Dermis lymphatic vessel endothelial cell (primary cell): Measurements from ENCODE around the gene TMEM86A. TPM values are rescaled to one million over a fixed set of nuclear protein-coding genes. Genes with fewer than 3 reads are reported as not detected.

Source experiments
- total RNA-seq: library from RNA; depleted of rRNA; stranded (reverse); fragments of >200 nt; gene quantifications from 2 replicates; pipeline ENCODE4 v1.2.1, GENCODE V29; 2014

TMEM86A gene, protein sequence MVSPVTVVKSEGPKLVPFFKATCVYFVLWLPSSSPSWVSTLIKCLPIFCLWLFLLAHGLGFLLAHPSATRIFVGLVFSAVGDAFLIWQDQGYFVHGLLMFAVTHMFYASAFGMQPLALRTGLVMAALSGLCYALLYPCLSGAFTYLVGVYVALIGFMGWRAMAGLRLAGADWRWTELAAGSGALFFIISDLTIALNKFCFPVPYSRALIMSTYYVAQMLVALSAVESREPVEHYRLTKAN
- 4.8 and 5.3 TPM in 2 replicates for total RNA-seq

DNA sequence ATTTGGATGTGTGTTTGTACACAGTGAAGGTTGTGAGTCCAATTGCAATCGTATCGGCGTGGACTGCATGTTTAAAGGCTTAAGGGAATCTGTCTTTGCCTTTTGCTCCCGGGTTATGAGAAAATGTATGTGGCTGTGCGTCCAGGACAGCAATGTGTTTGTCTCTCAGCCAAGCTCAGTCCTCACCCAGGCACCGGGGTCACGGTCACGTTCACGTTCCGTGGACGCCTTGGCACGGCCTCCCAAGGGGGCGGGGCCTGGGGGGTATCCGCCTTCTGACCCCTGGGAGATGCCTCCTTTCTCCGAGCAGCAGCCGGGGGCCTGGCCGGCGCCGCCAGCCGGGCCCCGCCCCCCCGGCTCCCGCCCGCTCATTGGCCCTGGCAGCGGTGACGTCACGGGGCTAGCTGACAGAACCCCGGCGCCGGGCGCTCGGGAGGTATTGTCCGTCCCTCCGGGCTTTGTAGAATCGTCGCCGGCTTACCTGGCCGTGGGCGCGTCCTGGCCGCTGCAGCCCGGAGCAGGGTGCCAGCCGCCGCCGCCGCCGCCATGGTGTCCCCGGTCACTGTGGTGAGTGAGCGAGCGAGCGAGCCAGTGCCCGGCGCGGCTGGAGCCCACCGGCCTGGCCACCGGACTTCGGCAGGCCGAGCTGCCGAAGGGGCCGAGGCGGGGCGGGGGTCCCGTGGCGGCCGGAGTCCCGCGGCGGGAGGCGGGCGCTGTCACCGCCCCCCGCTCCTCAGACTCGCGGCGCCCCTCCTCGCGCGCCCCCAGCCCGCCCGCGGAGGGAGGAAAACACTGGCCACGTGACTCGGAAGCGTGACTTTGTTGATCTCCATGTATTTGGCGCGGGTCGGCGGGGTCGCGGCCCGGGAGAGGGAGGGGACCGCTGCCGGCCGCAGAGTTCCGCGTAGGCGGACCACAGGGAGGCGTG, at the start of gene TMEM86A:
Gene TMEM86A (plus strand): TSS at position 439 of the 928 bp plus-strand sequence. CDS start 108 bp downstream, at position 547.

DNA sequence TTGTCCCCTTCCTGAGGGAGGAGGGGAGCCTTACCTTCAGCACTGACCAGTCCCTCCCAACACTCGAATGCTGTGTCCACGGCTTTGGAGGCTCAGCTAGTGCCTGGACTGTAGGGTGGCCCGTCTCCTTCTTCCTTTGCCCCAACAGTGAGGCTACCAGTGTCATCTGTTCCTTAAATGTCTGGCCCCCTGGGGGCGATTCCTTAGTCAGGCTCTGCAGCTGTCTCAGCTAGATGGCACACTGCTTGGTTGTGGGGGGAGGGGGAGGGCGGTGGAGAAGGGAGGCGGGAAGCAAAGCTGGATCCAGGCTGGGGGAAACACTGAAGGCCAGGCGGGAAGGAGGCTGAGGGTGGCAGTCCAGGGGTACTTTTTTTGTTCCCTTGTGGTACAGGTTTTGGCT, 27.5 kb downstream of the TMEM86A start, which contains the start of gene IGSF22:
Gene IGSF22 (minus strand): TSS at position 149 of the 400 bp plus-strand sequence. CDS start 1,952 bp downstream, outside the sequence.

Other genes starting within 250 kb of the TMEM86A start
- gene LDHAL6A, start 242.9 kb upstream of the TMEM86A start, total RNA-seq = not detected in 2 replicates
- 68.8 and 69.8 TPM in 2 replicates for gene TSG101, start 171.8 kb upstream of the TMEM86A start, total RNA-seq
- gene UEVLD, start 110.0 kb upstream of the TMEM86A start, total RNA-seq = 23.8 and 25.2 TPM in 2 replicates
- 0.34 and 0.98 TPM in 2 replicates for gene MISFA, start 99.0 kb upstream of the TMEM86A start, total RNA-seq
- 10.0 and 12.1 TPM in 2 replicates for gene SPTY2D1, start 64.4 kb upstream of the TMEM86A start, total RNA-seq
- under 0.01 and 0.33 TPM in 2 replicates for gene IGSF22, start 27.4 kb downstream of the TMEM86A start, total RNA-seq
- gene PTPN5, start 93.0 kb downstream of the TMEM86A start, total RNA-seq = not detected in 2 replicates
- gene MRGPRX1, start 240.6 kb downstream of the TMEM86A start, total RNA-seq = not detected in 2 replicates